ENCODE measurements around the gene GRSF1.

Gene GRSF1

GRCh38 chr4:70839589-70840093, at the start of gene GRSF1:
GRSF1 (minus strand) TSS chr4:70839890; CDS start chr4:70839827, 63 bp downstream.
- H3K36me3 ChIP-seq (ENCODE audit: control insufficient read depth, insufficient read depth, low read length): peaks cover 2% of the 10 kb centered on the region; the same call in 1 of the 2 replicates
- peak; percentile 92 for DNase-seq (ENCODE audit: extremely low read depth, insufficient read length)
- H3K27me3 ChIP-seq (replicated peaks; ENCODE audit: control insufficient read depth, insufficient read depth, low read length): no peaks in the 10 kb centered on the region
- no peak for TF ChIP-seq CTCF (IDR thresholded peaks at IDR 0.05; ENCODE audit: insufficient read depth, low read length, poor library complexity, severe bottlenecking)
- peak within 1 kb of the TSS; percentile 78 for H3K4me3 ChIP-seq (replicated peaks; ENCODE audit: low read depth, low read length)

GRCh38 chr4:70885174-70885573, 45.5 kb upstream of the GRSF1 start:
- no peak for DNase-seq (ENCODE audit: extremely low read depth, insufficient read length)
- TF ChIP-seq CTCF (IDR thresholded peaks at IDR 0.05; ENCODE audit: insufficient read depth, low read length, poor library complexity, severe bottlenecking): no peak

GRCh38 chr4:70880739-70881138, 41.0 kb upstream of the GRSF1 start:
- Histone ChIP-seq H3K36me3 (ENCODE audit: control insufficient read depth, insufficient read depth, low read length) (no peaks in the 10 kb centered on the region), H3K4me3 (replicated peaks; ENCODE audit: low read depth, low read length) (no peak overlapping the region), H3K27me3 (replicated peaks; ENCODE audit: control insufficient read depth, insufficient read depth, low read length) (no peaks in the 10 kb centered on the region)
- no peak for TF ChIP-seq CTCF (IDR thresholded peaks at IDR 0.05; ENCODE audit: insufficient read depth, low read length, poor library complexity, severe bottlenecking)
- DNase-seq (ENCODE audit: extremely low read depth, insufficient read length): no peak

More at GRCh38 chr4:70885174-70885573, 45.5 kb upstream of the GRSF1 start:
- no peak overlapping the region for H3K4me3 ChIP-seq (replicated peaks; ENCODE audit: low read depth, low read length)
- H3K27me3 ChIP-seq (replicated peaks; ENCODE audit: control insufficient read depth, insufficient read depth, low read length): no peaks in the 10 kb centered on the region
- no peaks in the 10 kb centered on the region for H3K36me3 ChIP-seq (ENCODE audit: control insufficient read depth, insufficient read depth, low read length)

- no peak for TF ChIP-seq CTCF (IDR thresholded peaks at IDR 0.05; ENCODE audit: insufficient read depth, low read length, poor library complexity, severe bottlenecking)
- H3K36me3 ChIP-seq (ENCODE audit: control insufficient read depth, insufficient read depth, low read length): no peaks in the 10 kb centered on the region
- DNase-seq (ENCODE audit: extremely low read depth, insufficient read length): no peak
- H3K27me3 ChIP-seq (replicated peaks; ENCODE audit: control insufficient read depth, insufficient read depth, low read length): no peaks in the 10 kb centered on the region
- H3K4me3 ChIP-seq (replicated peaks; ENCODE audit: low read depth, low read length): no peak overlapping the region
Measured at GRCh38 chr4:70877556-70877955, 37.9 kb upstream of the GRSF1 start.

- Histone ChIP-seq H3K27me3 (replicated peaks; ENCODE audit: control insufficient read depth, insufficient read depth, low read length) (no peaks in the 10 kb centered on the region), H3K36me3 (ENCODE audit: control insufficient read depth, insufficient read depth, low read length) (no peaks in the 10 kb centered on the region), H3K4me3 (replicated peaks; ENCODE audit: low read depth, low read length) (peak overlapping the region; percentile 40)
- DNase-seq (ENCODE audit: extremely low read depth, insufficient read length): peak; percentile 45
- TF ChIP-seq CTCF (IDR thresholded peaks at IDR 0.05; ENCODE audit: insufficient read depth, low read length, poor library complexity, severe bottlenecking): no peak
Measured at GRCh38 chr4:70874268-70875156, 34.8 kb upstream of the GRSF1 start.
